Skeletal muscle satellite cell (primary cell): ENCODE data around the gene CTNNA2.

Experiments
- H3K27me3 ChIP-seq: 2 replicates; pipeline ENCODE4 v1.7.0; 2013; ENCODE audit warnings: low read length; ENCODE audit not compliant: control insufficient read depth, insufficient read depth
- H3K36me3 ChIP-seq: 2 replicates; pipeline ENCODE4 v1.7.0; 2013; ENCODE audit warnings: mild to moderate bottlenecking, control low read depth, low read length; ENCODE audit not compliant: insufficient read depth
- H3K4me1 ChIP-seq: 2 replicates; pipeline ENCODE4 v1.7.0; 2013; ENCODE audit warnings: low read length; ENCODE audit not compliant: control insufficient read depth, insufficient read depth
- H3K4me2 ChIP-seq: 2 replicates; pipeline ENCODE4 v1.7.0; 2013; ENCODE audit warnings: mild to moderate bottlenecking, low read length
- H3K4me3 ChIP-seq: 2 replicates; pipeline ENCODE4 v1.7.0; 2013; ENCODE audit warnings: low read length
- H3K9ac ChIP-seq: 2 replicates; pipeline ENCODE4 v1.7.0; 2013; ENCODE audit warnings: mild to moderate bottlenecking, low read depth, low read length, moderate library complexity
- H3K9me3 ChIP-seq: replicated peaks from 2 replicates; pipeline ENCODE4 v1.7.0; 2013; ENCODE audit warnings: mild to moderate bottlenecking, control low read depth, low read length

Gene CTNNA2

DNA sequence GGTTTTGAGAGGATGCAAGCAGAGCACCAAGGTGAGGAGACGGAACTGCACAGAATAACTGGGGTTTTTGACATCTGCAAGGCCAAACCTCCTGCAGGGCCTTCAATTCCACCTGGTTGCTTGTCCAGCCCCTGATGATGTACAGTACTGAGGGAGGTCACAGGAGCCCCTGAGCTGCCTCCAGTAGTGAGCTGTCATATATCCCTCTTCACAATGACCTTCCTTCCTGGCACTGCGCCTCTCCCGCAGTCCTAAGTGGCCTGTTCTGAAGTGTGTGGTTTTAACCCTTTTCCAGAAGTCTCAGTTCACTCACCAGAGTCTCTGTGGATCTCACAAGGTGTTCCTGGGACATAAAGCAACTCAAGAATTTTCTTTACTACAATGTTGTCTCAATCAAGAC, 746.4 kb downstream of the CTNNA2 start:
- H3K4me1 ChIP-seq: no peaks in the 10 kb centered on the region
- no peak overlapping the region for H3K4me2 ChIP-seq
- no peak overlapping the region for H3K9ac ChIP-seq
- H3K9me3 ChIP-seq: peaks cover 4% of the 10 kb centered on the region
- H3K27me3 ChIP-seq: no peaks in the 10 kb centered on the region
- H3K36me3 ChIP-seq: no peaks in the 10 kb centered on the region
- H3K4me3 ChIP-seq: no peak overlapping the region

DNA sequence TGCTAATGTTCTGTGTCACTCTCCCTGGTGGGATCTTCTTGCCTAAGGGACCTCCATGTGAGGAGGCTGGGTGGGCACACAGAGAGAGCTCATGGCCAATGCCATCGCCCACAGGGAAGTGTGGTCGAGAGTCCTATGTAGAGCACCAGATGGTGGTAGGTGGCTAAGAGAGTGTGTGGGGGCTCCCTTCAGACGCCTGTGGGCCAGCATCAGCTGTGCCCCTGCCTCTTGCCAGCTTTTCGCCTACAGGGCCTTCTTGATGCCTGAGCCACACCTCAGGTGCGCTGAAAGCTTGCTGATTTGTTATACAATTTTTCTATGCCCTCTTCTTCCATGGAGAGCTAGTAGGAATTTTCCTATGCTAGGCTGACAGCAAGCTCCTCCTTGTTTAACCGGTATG, 753.4 kb downstream of the CTNNA2 start:
- Histone ChIP-seq H3K4me2 (no peak overlapping the region), H3K4me1 (no peaks in the 10 kb centered on the region), H3K4me3 (no peak overlapping the region), H3K36me3 (no peaks in the 10 kb centered on the region), H3K27me3 (no peaks in the 10 kb centered on the region), H3K9ac (no peak overlapping the region), H3K9me3 (peaks cover 6% of the 10 kb centered on the region)

DNA sequence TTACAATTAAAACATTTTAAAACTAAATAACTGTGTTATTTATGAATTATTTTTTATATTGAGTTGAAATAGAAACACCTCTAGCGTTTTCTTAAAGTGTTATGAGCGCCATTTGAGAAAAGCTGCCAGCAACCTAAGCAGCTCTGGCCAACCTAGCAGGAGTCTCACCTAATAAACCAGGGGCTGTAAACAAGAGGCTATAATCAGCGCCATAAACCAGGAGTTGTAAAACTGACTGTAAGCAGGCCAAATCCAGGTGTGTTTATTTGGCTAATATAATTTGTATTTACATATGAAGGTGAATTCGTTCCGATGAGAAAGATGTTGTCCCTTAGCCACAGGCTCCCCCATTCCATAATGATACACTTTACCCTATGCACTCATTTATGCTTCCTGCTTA, 757.0 kb downstream of the CTNNA2 start:
- Histone ChIP-seq H3K9me3 (peaks cover 6% of the 10 kb centered on the region), H3K4me3 (no peak overlapping the region), H3K4me2 (no peak overlapping the region), H3K36me3 (no peaks in the 10 kb centered on the region), H3K27me3 (no peaks in the 10 kb centered on the region), H3K4me1 (no peaks in the 10 kb centered on the region), H3K9ac (no peak overlapping the region)

DNA sequence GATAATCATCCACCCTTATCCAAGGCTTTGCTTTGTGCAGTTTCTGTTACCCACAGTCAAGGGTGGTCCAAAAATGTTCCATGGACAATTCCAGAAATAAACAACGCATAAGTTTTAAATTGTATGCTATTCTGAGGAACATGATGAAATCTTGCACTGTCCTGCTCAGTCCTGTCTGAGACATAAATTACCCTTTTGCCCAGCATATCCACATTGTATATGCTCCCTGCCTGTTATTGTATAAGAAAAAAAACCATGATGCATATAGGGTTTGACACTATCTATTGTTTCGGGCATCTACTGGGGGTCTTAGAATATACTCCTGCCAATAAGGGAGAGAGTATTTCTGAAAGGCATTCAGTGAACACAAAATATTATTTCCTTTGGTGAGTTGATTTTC, 767.7 kb downstream of the CTNNA2 start:
- Histone ChIP-seq H3K4me2 (no peak overlapping the region), H3K4me1 (no peaks in the 10 kb centered on the region), H3K9me3 (no peaks in the 10 kb centered on the region), H3K27me3 (no peaks in the 10 kb centered on the region), H3K4me3 (no peak overlapping the region), H3K36me3 (no peaks in the 10 kb centered on the region), H3K9ac (no peak overlapping the region)

DNA sequence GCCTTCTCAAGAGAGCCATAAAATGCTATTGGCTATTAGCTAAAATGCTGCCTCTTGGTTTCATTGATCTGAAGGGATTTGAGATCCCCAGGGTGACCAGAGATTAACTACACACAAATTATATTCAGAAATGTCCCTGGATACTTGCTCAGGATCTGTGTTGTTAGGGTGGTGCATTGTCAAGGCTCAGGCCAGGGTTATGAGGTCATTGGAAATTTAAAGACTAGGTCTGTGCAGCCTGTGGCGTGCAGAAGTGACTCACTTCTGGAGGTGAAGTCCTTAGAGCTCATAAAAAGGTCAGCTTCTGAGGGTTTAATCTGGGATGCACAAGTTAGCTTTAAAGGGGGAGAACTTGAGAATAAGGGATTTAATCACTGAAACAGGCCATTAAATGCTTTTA, 768.2 kb downstream of the CTNNA2 start:
- Histone ChIP-seq H3K36me3 (no peaks in the 10 kb centered on the region), H3K9ac (no peak overlapping the region), H3K4me3 (no peak overlapping the region), H3K9me3 (no peaks in the 10 kb centered on the region), H3K27me3 (no peaks in the 10 kb centered on the region), H3K4me1 (no peaks in the 10 kb centered on the region), H3K4me2 (no peak overlapping the region)

DNA sequence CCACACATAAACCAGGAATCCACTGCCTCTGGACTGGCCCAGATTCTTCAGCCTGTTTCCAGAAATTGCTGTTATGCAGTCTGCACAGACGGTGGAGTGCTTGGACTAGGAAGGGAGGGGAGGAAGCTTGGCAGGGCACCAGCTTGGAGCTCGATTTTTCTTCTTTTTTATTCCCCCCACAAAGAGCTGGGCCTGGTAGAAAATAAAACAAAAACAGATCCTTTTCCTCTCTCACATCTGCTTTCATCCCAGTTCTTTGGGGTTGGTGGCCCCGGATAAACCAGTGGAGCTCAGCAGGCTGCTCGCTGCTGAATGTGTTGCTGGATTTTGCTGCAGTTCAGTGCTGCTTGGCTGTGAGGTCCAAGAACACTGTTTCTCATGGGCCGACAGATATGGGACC, 775.7 kb downstream of the CTNNA2 start:
- Histone ChIP-seq H3K4me2 (no peak overlapping the region), H3K27me3 (no peaks in the 10 kb centered on the region), H3K4me1 (no peaks in the 10 kb centered on the region), H3K9ac (no peak overlapping the region), H3K9me3 (no peaks in the 10 kb centered on the region), H3K36me3 (no peaks in the 10 kb centered on the region), H3K4me3 (no peak overlapping the region)

DNA sequence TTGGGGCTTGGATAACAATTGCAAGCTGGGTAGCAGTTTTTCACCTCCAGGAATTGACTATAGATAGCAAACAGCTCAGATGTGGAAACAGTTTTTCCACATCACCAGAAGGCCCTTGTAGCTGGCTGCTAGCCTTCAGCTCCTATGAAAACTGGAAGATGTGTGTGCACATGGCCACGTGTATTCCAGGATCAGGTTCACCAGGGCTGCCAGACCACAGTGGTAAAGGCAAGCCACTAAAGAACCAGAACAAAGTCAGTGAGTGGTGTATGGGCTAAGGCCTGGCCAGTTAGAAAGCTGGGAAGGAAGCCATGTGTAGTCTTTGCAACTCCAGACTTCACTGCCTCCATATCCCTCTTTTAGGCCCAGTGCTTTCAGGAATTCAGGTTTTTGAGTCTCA, 778.8 kb downstream of the CTNNA2 start:
- H3K27me3 ChIP-seq: no peaks in the 10 kb centered on the region
- no peak overlapping the region for H3K4me2 ChIP-seq
- H3K4me1 ChIP-seq: no peaks in the 10 kb centered on the region
- no peaks in the 10 kb centered on the region for H3K36me3 ChIP-seq
- no peaks in the 10 kb centered on the region for H3K9me3 ChIP-seq
- no peak overlapping the region for H3K4me3 ChIP-seq
- H3K9ac ChIP-seq: no peak overlapping the region

DNA sequence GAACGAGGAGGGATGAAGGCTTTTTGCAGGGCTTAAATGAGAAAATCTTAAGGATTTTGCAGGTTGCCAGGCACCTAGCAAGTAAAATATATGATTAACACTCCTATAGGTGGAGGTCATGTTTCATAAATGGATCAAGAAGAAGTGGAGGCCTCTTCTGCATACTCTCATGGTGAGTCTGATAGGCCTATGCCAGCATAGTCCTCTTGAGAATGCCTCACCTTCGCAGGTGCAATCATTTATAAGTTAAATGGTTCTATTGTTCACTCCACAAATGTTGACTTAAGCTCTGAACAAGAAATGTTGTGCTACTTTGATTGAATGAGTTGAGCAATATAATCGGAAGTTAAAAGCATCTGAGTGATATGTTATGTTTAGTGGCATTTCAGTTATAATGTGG, 779.6 kb downstream of the CTNNA2 start:
- no peaks in the 10 kb centered on the region for H3K9me3 ChIP-seq
- no peak overlapping the region for H3K4me2 ChIP-seq
- H3K9ac ChIP-seq: no peak overlapping the region
- no peaks in the 10 kb centered on the region for H3K36me3 ChIP-seq
- H3K4me1 ChIP-seq: no peaks in the 10 kb centered on the region
- no peak overlapping the region for H3K4me3 ChIP-seq
- H3K27me3 ChIP-seq: no peaks in the 10 kb centered on the region

DNA sequence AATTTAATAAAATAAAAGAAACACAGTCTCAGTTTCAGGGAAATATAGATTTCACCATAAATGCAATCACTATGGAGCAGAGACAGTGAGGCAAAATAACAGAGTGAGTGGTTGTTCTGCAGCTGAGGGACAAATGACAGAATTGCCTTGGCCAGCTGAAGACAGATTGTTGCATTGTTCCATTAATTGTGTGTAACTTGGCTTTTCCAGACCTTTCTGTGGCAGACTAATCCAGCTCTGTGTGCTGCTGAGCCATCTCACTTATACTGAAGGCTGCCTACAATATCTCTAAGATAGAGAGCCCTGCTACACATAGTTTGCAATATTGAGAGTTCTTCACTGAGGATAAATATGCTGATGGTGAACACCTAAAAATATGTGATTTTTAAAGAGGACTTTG, 780.2 kb downstream of the CTNNA2 start:
- Histone ChIP-seq H3K4me3 (no peak overlapping the region), H3K36me3 (no peaks in the 10 kb centered on the region), H3K9me3 (no peaks in the 10 kb centered on the region), H3K4me1 (no peaks in the 10 kb centered on the region), H3K27me3 (no peaks in the 10 kb centered on the region), H3K4me2 (no peak overlapping the region), H3K9ac (no peak overlapping the region)

DNA sequence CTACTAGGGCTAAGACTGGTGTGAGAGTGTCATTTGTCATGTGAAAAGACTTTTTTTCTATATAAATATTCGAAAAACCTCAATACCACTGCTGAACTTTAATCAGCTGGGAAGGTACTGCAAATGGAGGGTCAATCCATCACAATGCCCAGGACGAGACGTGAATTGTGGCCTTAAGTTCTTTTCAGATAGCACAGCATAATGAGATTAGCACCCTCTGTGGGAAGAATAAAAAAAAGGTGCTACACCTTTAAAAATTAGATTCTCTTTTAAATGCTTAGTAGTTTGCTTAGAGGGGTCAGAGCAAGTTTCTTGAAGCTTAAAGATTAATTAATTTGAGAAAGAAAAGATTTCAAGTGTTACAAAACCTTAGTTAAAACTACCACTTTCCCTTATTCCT, 786.1 kb downstream of the CTNNA2 start:
- peaks cover 35% of the 10 kb centered on the region for H3K27me3 ChIP-seq
- no peak overlapping the region for H3K4me2 ChIP-seq
- no peaks in the 10 kb centered on the region for H3K9me3 ChIP-seq
- no peak overlapping the region for H3K4me3 ChIP-seq
- no peaks in the 10 kb centered on the region for H3K4me1 ChIP-seq
- no peak overlapping the region for H3K9ac ChIP-seq
- H3K36me3 ChIP-seq: no peaks in the 10 kb centered on the region

DNA sequence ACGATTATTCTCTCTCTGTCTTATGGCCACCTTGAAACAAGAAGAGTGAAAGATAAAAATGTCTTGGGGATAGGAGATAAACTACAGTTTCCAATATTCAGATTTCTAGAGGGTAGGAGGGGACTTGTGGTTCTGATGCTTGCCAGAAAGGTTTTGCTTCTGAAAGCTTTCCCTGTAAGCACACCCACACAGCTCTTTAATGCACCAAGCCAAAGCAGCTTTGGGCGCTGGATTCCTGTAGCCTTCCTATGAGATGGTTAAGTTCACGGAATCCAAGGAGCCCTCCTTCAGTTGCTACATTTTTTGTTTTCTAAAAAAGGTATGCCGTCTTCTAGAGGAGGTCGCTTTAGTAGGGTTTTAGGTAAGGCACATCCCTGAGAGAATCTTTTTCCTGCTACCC, 786.8 kb downstream of the CTNNA2 start:
- Histone ChIP-seq H3K4me2 (no peak overlapping the region), H3K9ac (no peak overlapping the region), H3K27me3 (peaks cover 41% of the 10 kb centered on the region), H3K4me3 (no peak overlapping the region), H3K4me1 (no peaks in the 10 kb centered on the region), H3K9me3 (no peaks in the 10 kb centered on the region), H3K36me3 (no peaks in the 10 kb centered on the region)

DNA sequence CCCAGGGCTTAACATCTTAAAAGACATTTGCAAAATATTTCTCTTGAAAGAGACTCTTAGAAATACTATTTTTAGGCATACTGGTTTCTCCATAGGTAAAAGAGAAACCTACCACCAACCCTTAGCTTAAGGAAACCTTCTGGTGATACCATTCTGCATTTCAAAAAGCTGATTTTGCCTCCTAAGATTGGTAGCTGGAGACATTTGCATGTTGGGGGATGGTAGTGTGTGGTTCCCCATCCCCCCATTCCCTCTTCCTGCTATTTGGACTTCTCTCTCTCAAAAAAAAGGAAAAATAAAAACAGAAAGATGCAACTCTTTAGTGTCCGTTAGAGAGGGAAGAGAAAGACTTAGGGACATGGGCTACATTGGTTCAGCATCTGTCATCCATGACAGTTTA, 787.5 kb downstream of the CTNNA2 start:
- Histone ChIP-seq H3K9me3 (no peaks in the 10 kb centered on the region), H3K9ac (no peak overlapping the region), H3K4me3 (no peak overlapping the region), H3K4me1 (no peaks in the 10 kb centered on the region), H3K36me3 (no peaks in the 10 kb centered on the region), H3K27me3 (peaks cover 48% of the 10 kb centered on the region), H3K4me2 (no peak overlapping the region)

DNA sequence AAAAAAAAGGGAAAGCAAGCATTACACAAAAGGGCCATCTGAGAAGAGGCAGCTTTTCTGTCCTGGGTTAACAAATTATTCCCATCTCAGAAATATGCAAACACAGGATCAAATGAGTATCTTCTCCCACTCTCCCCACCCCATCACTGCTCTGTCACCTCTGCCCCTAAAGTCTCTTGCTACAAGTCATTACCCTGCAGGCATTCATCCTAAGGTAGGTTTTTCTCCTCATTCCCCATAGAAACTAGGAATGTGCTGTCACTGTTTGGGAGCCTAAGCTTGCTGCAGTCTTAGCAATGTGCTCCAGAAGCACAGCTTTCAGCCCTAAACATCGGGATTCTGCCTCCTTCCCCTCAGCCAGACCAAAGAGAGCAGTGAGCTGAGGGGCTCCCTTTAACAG, 788.1 kb downstream of the CTNNA2 start:
- Histone ChIP-seq H3K4me2 (no peak overlapping the region), H3K4me1 (no peaks in the 10 kb centered on the region), H3K36me3 (no peaks in the 10 kb centered on the region), H3K9me3 (no peaks in the 10 kb centered on the region), H3K27me3 (peaks cover 52% of the 10 kb centered on the region), H3K4me3 (no peak overlapping the region), H3K9ac (no peak overlapping the region)
